ENCODE measurements around the gene SLC9A3.

DNA sequence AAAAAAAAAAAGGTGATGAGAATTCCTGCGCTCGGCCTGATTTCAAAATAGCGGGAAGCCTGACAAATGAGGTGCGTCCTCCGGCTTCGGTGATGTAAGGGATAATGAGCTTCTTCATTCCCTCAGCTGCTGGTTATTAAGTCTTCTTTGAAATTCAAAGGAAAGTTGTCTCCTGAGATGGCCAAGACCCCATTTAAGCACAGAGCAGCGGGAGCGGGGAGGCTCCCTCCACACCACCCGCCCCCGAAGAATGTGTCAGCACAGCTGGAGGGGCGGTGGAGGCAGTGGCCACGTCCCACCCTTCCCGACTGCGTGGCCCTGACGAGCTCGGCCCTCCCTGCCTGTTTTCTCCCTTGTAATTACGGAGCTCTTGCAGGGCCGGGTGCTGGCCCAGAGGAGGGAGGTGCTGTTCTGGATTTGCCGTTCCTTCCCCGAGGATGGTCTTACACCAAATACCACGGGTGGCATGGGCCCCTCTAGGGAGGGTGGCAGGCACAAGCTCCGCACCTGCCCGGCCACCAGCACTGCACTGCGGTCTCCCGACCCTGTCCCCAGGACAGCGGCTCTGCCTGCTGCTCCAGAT lies 31.0 kb downstream of the SLC9A3 start:
- TF ChIP-seq POLR2A (IDR thresholded peaks at IDR 0.05), result no peak
- TF ChIP-seq, protein P1, sequence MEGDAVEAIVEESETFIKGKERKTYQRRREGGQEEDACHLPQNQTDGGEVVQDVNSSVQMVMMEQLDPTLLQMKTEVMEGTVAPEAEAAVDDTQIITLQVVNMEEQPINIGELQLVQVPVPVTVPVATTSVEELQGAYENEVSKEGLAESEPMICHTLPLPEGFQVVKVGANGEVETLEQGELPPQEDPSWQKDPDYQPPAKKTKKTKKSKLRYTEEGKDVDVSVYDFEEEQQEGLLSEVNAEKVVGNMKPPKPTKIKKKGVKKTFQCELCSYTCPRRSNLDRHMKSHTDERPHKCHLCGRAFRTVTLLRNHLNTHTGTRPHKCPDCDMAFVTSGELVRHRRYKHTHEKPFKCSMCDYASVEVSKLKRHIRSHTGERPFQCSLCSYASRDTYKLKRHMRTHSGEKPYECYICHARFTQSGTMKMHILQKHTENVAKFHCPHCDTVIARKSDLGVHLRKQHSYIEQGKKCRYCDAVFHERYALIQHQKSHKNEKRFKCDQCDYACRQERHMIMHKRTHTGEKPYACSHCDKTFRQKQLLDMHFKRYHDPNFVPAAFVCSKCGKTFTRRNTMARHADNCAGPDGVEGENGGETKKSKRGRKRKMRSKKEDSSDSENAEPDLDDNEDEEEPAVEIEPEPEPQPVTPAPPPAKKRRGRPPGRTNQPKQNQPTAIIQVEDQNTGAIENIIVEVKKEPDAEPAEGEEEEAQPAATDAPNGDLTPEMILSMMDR (IDR thresholded peaks at IDR 0.05), result no peak

Measured in esophagus squamous epithelium (tissue), 4 donors.